WTC11 (cell line): ENCODE measurements around the gene KYNU. TPM values are rescaled to one million over a fixed set of nuclear protein-coding genes. Genes with fewer than 3 reads are reported as not detected.

ENCODE experiments used
- ATAC-seq: fragments of 200-7000 bp; cut with Tn5 transposase; 2 replicates; pipeline ENCODE4 v1.10.0; 2021; ENCODE audit warnings: mild to moderate bottlenecking, moderate library complexity
- CTCF ChIA-PET: fragments of 300-600 bp; sonication (Branson Sonifier 250); formaldehyde crosslinking; loops from one replicate; lab custom pipeline; 2021; ENCODE audit warnings: antibody characterized with exemption; lab: Charles Lee
- POLR2A ChIA-PET: fragments of 350-600 bp; sonication (Branson Sonifier 250); formaldehyde crosslinking; loops from one replicate; lab custom pipeline; 2021; ENCODE audit warnings: antibody characterized with exemption; lab: Charles Lee
- DNase-seq: peaks from one replicate; pipeline ENCODE4 v3.0.0; 2021; ENCODE audit warnings: low spot score
- H3K27ac Mint-ChIP-seq: 2 replicates; pipeline ENCODE4 v1.8.0; 2021; ENCODE audit warnings: mixed read lengths
- H3K27me3 Mint-ChIP-seq: 2 replicates; pipeline ENCODE4 v1.8.0; 2021; ENCODE audit warnings: low read depth, mild to moderate bottlenecking, moderate library complexity, mixed read lengths
- H3K36me3 Mint-ChIP-seq: 2 replicates; pipeline ENCODE4 v1.8.0; 2021; ENCODE audit warnings: mixed read lengths
- H3K4me1 Mint-ChIP-seq: 2 replicates; pipeline ENCODE4 v1.8.0; 2022; ENCODE audit warnings: mixed read lengths
- H3K4me3 Mint-ChIP-seq: 2 replicates; pipeline ENCODE4 v1.8.0; 2021; ENCODE audit warnings: mild to moderate bottlenecking, moderate library complexity, mixed read lengths
- H3K9me3 Mint-ChIP-seq: 2 replicates; pipeline ENCODE4 v1.8.0; 2021; ENCODE audit warnings: mixed read lengths
- ETV6 ChIP-seq: sonication (generic); formaldehyde crosslinking; IDR thresholded peaks from 2 replicates; pipeline ENCODE4 v1.8.1; 2022; ENCODE audit warnings: mild to moderate bottlenecking, missing genetic modification reagents
- HMGA2 ChIP-seq: fragments of 250-450 bp; sonication (Bioruptor Pico); IDR thresholded peaks from 2 replicates; pipeline ENCODE4 v1.4.0; 2021; ENCODE audit warnings: mild to moderate bottlenecking, moderate library complexity
- HMGXB4 ChIP-seq: sonication (generic); formaldehyde crosslinking; IDR thresholded peaks from 2 replicates; pipeline ENCODE4 v1.8.1; 2023; ENCODE audit warnings: mild to moderate bottlenecking, moderate library complexity, missing genetic modification reagents
- JUN ChIP-seq: sonication (generic); formaldehyde crosslinking; IDR thresholded peaks from 2 replicates; pipeline ENCODE4 v1.8.0; 2023; ENCODE audit warnings: mild to moderate bottlenecking, missing genetic modification reagents
- MXD4 ChIP-seq: fragments of 250-450 bp; sonication (Bioruptor Pico); IDR thresholded peaks from 2 replicates; pipeline ENCODE4 v1.8.0; 2021; ENCODE audit warnings: mild to moderate bottlenecking, moderate library complexity, borderline replicate concordance
- NFE2L1 ChIP-seq: sonication (generic); formaldehyde crosslinking; IDR thresholded peaks from 2 replicates; pipeline ENCODE4 v1.8.1; 2023; ENCODE audit warnings: missing genetic modification reagents
- PRDM15 ChIP-seq: sonication (generic); formaldehyde crosslinking; IDR thresholded peaks from 2 replicates; pipeline ENCODE4 v1.8.0; 2022; ENCODE audit warnings: missing genetic modification reagents
- SMAD4 ChIP-seq: sonication (generic); formaldehyde crosslinking; IDR thresholded peaks from 2 replicates; pipeline ENCODE4 v1.8.0; 2022; ENCODE audit warnings: mild to moderate bottlenecking, missing genetic modification reagents
- SOX15 ChIP-seq: fragments of 250-450 bp; sonication (Bioruptor Pico); IDR thresholded peaks from 2 replicates; pipeline ENCODE4 v1.9.0; 2021; ENCODE audit warnings: mild to moderate bottlenecking
- SP1 ChIP-seq: sonication (generic); formaldehyde crosslinking; conservative IDR thresholded peaks from 2 replicates; pipeline ENCODE4 v1.8.1; 2022; ENCODE audit warnings: missing genetic modification reagents
- TEAD1 ChIP-seq: sonication (generic); formaldehyde crosslinking; IDR thresholded peaks from 2 replicates; pipeline ENCODE4 v1.8.0; 2022; ENCODE audit warnings: mild to moderate bottlenecking, missing genetic modification reagents
- USF2 ChIP-seq: sonication (generic); formaldehyde crosslinking; IDR thresholded peaks from 2 replicates; pipeline ENCODE4 v1.8.1; 2023; ENCODE audit warnings: mild to moderate bottlenecking, missing genetic modification reagents, moderate library complexity
- ZNF121 ChIP-seq: sonication (generic); formaldehyde crosslinking; IDR thresholded peaks from 2 replicates; pipeline ENCODE4 v1.8.0; 2023; ENCODE audit warnings: missing genetic modification reagents
- ZNF416 ChIP-seq: fragments of 250-450 bp; sonication (Bioruptor Pico); IDR thresholded peaks from 2 replicates; pipeline ENCODE4 v1.9.0; 2021; ENCODE audit warnings: mild to moderate bottlenecking, inconsistent platforms
- ZNF671 ChIP-seq: fragments of 250-450 bp; sonication (Bioruptor Pico); IDR thresholded peaks from 2 replicates; pipeline ENCODE4 v1.8.0; 2021; ENCODE audit warnings: mild to moderate bottlenecking
- total RNA-seq: library from RNA; stranded (reverse); gene quantifications from 3 replicates; pipeline ENCODE4 v1.2.3, GENCODE V29; 2021
- TF ChIP-seq, protein P1 (sequence below): sonication (generic); formaldehyde crosslinking; IDR thresholded peaks from 2 replicates; pipeline ENCODE4 v1.8.0; 2023; ENCODE audit warnings: missing genetic modification reagents
- TF ChIP-seq, protein P2 (sequence below): sonication (generic); formaldehyde crosslinking; IDR thresholded peaks from 2 replicates; pipeline ENCODE4 v1.8.1; 2022; ENCODE audit warnings: mild to moderate bottlenecking, moderate library complexity, missing genetic modification reagents
- TF ChIP-seq, protein P3 (sequence below): fragments of 200-600 bp; IDR thresholded peaks from 2 replicates; pipeline ENCODE4 v1.8.0; 2022; ENCODE audit warnings: antibody characterized with exemption
- TF ChIP-seq, protein P4 (sequence below): fragments of 250-450 bp; sonication (Bioruptor Pico); IDR thresholded peaks from 2 replicates; pipeline ENCODE4 v1.9.0; 2021; ENCODE audit warnings: mild to moderate bottlenecking

The KYNU gene
- total RNA-seq, 1 experiment from 2014 or later = 0.85 TPM

DNA sequence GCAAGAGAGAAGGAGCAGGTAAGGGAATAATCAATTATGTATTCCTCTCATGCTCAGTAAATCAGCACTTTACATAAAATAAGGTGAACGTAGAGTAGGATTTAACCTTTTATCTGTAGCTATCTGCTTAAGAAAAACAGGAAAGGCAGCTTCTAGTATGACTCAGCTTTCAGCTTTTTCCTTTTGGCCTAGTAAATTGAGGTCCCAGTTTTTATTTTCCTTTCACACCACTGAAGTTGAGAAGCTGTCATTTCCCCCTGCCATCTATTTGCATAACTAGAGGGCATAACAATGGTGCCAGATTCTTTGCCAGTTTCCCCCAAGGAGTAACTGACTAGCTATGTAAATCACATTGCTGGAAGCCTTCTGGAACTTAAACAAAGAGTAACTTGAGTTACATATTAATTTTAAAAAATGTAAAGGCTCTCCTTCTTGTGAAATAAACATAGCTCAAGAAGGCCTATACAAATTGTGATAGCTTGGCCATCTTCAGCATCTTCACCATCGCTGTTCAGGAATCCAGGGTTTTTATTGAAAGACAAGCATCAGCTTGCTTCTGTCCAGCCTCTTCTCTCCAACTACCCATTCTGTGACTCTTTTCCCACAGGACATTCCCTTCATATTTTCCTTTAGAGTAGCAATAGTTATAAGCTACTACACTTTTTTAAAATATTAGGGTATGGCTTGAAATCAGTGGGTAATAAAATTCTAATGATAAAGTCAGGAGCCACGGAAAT, 97.0 kb downstream of the KYNU start:
- peak; percentile 81 for ATAC-seq
- Mint-ChIP-seq H3K4me3 (no peak overlapping the region), H3K4me1 (peaks cover 45% of the 10 kb centered on the region), H3K9me3 (peaks cover 16% of the 10 kb centered on the region), H3K36me3 (peaks cover 13% of the 10 kb centered on the region; the same call in 1 of the 2 replicates), H3K27me3 (no peaks in the 10 kb centered on the region), H3K27ac (peak overlapping the region; percentile 90)
- POLR2A ChIA-PET = no interaction called here
- CTCF ChIA-PET = interaction anchor here (1.0 to 2.2 kb wide), 2 partner anchors 15 to 60 kb away, joined by 3 to 7 read pairs; no protein-coding TSS in a partner anchor
- peak; percentile 37; the same call in 1 of the 2 replicates for TF ChIP-seq SP1
- peak; percentile 90 for TF ChIP-seq NFE2L1 (CRISPR knock-in tag)
- TF ChIP-seq MXD4 = no peak
- TF ChIP-seq HMGA2 (CRISPR knock-in tag) = no peak
- TF ChIP-seq JUN (CRISPR knock-in tag) = no peak
- TF ChIP-seq HMGXB4 (CRISPR knock-in tag) = no peak
- TF ChIP-seq SOX15 (CRISPR knock-in tag) = no peak
- TF ChIP-seq TEAD1 = 0 out of 2 replicates have a peak, but pooled peaks have one; percentile 32
- DNase-seq = no peak

GRCh38 chr2:142975239-142975638, 97.8 kb downstream of the KYNU start:
- H3K36me3 Mint-ChIP-seq = peaks cover 13% of the 10 kb centered on the region; the same call in 1 of the 2 replicates
- ATAC-seq (no peak), DNase-seq (no peak)
- ChIA-PET CTCF (interaction anchor here (1.0 to 2.2 kb wide), 2 partner anchors 14 to 59 kb away, joined by 3 to 7 read pairs; no protein-coding TSS in a partner anchor), POLR2A (no interaction called here)
- H3K4me1 Mint-ChIP-seq = peaks cover 48% of the 10 kb centered on the region
- H3K4me3 Mint-ChIP-seq = no peak overlapping the region
- peak overlapping the region; percentile 64; the same call in 1 of the 2 replicates for H3K27ac Mint-ChIP-seq
- H3K9me3 Mint-ChIP-seq = peaks cover 16% of the 10 kb centered on the region
- no peaks in the 10 kb centered on the region for H3K27me3 Mint-ChIP-seq
- TF ChIP-seq PRDM15 (CRISPR knock-in tag) = no peak
- TF ChIP-seq HMGA2 (CRISPR knock-in tag) = no peak
- TF ChIP-seq, protein P1, sequence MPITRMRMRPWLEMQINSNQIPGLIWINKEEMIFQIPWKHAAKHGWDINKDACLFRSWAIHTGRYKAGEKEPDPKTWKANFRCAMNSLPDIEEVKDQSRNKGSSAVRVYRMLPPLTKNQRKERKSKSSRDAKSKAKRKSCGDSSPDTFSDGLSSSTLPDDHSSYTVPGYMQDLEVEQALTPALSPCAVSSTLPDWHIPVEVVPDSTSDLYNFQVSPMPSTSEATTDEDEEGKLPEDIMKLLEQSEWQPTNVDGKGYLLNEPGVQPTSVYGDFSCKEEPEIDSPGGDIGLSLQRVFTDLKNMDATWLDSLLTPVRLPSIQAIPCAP (CRISPR knock-in tag) = no peak
- no peak for TF ChIP-seq USF2 (CRISPR knock-in tag)
- TF ChIP-seq JUN (CRISPR knock-in tag) = no peak
- TF ChIP-seq, protein P2, sequence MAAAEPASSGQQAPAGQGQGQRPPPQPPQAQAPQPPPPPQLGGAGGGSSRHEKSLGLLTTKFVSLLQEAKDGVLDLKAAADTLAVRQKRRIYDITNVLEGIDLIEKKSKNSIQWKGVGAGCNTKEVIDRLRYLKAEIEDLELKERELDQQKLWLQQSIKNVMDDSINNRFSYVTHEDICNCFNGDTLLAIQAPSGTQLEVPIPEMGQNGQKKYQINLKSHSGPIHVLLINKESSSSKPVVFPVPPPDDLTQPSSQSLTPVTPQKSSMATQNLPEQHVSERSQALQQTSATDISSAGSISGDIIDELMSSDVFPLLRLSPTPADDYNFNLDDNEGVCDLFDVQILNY = no peak
- TF ChIP-seq ZNF416 (CRISPR knock-in tag) = no peak
- TF ChIP-seq ETV6 (CRISPR knock-in tag) = no peak
- TF ChIP-seq, protein P3, sequence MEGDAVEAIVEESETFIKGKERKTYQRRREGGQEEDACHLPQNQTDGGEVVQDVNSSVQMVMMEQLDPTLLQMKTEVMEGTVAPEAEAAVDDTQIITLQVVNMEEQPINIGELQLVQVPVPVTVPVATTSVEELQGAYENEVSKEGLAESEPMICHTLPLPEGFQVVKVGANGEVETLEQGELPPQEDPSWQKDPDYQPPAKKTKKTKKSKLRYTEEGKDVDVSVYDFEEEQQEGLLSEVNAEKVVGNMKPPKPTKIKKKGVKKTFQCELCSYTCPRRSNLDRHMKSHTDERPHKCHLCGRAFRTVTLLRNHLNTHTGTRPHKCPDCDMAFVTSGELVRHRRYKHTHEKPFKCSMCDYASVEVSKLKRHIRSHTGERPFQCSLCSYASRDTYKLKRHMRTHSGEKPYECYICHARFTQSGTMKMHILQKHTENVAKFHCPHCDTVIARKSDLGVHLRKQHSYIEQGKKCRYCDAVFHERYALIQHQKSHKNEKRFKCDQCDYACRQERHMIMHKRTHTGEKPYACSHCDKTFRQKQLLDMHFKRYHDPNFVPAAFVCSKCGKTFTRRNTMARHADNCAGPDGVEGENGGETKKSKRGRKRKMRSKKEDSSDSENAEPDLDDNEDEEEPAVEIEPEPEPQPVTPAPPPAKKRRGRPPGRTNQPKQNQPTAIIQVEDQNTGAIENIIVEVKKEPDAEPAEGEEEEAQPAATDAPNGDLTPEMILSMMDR = no peak
- no peak for TF ChIP-seq ZNF671 (CRISPR knock-in tag)
- no peak for TF ChIP-seq ZNF121 (CRISPR knock-in tag)
- TF ChIP-seq SMAD4 (CRISPR knock-in tag) = no peak
- no peak for TF ChIP-seq HMGXB4 (CRISPR knock-in tag)
- TF ChIP-seq, protein P4, sequence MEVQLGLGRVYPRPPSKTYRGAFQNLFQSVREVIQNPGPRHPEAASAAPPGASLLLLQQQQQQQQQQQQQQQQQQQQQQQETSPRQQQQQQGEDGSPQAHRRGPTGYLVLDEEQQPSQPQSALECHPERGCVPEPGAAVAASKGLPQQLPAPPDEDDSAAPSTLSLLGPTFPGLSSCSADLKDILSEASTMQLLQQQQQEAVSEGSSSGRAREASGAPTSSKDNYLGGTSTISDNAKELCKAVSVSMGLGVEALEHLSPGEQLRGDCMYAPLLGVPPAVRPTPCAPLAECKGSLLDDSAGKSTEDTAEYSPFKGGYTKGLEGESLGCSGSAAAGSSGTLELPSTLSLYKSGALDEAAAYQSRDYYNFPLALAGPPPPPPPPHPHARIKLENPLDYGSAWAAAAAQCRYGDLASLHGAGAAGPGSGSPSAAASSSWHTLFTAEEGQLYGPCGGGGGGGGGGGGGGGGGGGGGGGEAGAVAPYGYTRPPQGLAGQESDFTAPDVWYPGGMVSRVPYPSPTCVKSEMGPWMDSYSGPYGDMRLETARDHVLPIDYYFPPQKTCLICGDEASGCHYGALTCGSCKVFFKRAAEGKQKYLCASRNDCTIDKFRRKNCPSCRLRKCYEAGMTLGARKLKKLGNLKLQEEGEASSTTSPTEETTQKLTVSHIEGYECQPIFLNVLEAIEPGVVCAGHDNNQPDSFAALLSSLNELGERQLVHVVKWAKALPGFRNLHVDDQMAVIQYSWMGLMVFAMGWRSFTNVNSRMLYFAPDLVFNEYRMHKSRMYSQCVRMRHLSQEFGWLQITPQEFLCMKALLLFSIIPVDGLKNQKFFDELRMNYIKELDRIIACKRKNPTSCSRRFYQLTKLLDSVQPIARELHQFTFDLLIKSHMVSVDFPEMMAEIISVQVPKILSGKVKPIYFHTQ (CRISPR knock-in tag) = no peak
